Mammary epithelial cell (primary cell): ENCODE results near the gene SNX21.

ENCODE experiments used
- EZH2 ChIP-seq: IDR thresholded peaks from 2 replicates; pipeline ENCODE4 v1.6.1; 2012; ENCODE audit warnings: low read length, inconsistent platforms, borderline replicate concordance
- TF ChIP-seq, protein P1 (sequence below), 2 donors: IDR thresholded peaks in 1 of 2; conservative IDR thresholded peaks in 1 of 2; 2 replicates each; pipeline ENCODE4 v1.5.1; 2011 to 2012; ENCODE audit warnings: inconsistent platforms in 2 of 2, low read length in 2 of 2, mild to moderate bottlenecking in 2 of 2, control low read depth in 1 of 2, low read depth in 1 of 2; ENCODE audit not compliant: insufficient read depth in 1 of 2; ENCODE audit errors: extremely low read depth in 1 of 2

DNA sequence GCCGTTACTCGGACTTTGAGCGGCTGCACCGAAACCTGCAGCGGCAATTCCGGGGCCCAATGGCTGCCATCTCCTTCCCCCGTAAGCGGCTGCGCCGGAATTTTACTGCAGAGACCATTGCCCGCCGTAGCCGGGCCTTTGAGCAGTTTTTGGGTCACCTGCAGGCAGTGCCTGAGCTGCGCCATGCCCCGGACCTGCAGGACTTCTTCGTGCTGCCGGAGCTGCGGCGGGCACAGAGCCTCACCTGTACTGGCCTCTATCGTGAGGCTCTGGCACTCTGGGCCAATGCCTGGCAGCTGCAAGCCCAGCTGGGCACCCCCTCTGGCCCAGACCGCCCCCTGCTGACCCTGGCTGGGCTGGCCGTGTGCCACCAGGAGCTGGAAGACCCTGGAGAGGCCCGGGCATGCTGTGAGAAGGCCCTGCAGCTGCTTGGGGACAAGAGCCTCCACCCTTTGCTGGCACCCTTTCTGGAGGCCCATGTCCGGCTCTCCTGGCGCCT, 7.2 kb downstream of the SNX21 start:
- TF ChIP-seq, protein P1, sequence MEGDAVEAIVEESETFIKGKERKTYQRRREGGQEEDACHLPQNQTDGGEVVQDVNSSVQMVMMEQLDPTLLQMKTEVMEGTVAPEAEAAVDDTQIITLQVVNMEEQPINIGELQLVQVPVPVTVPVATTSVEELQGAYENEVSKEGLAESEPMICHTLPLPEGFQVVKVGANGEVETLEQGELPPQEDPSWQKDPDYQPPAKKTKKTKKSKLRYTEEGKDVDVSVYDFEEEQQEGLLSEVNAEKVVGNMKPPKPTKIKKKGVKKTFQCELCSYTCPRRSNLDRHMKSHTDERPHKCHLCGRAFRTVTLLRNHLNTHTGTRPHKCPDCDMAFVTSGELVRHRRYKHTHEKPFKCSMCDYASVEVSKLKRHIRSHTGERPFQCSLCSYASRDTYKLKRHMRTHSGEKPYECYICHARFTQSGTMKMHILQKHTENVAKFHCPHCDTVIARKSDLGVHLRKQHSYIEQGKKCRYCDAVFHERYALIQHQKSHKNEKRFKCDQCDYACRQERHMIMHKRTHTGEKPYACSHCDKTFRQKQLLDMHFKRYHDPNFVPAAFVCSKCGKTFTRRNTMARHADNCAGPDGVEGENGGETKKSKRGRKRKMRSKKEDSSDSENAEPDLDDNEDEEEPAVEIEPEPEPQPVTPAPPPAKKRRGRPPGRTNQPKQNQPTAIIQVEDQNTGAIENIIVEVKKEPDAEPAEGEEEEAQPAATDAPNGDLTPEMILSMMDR (conservative IDR thresholded peaks at IDR 0.05 in 1 of 2, IDR thresholded peaks at IDR 0.05 in 1 of 2; ENCODE audit: extremely low read depth in 1 of 2, insufficient read depth in 1 of 2, low read depth in 1 of 2, low read length in 2 of 2): no peak
- no peak for TF ChIP-seq EZH2
